HG03354 (cell line): ENCODE results near the gene KCNN3.

ENCODE experiments used
- ATAC-seq: cut with Tn5 transposase; IDR thresholded peaks from one replicate; pipeline ENCODE4 v1.9.1; 2021; ENCODE audit warnings: mild to moderate bottlenecking; ENCODE audit not compliant: unreplicated experiment, poor library complexity, severe bottlenecking

The KCNN3 gene

DNA sequence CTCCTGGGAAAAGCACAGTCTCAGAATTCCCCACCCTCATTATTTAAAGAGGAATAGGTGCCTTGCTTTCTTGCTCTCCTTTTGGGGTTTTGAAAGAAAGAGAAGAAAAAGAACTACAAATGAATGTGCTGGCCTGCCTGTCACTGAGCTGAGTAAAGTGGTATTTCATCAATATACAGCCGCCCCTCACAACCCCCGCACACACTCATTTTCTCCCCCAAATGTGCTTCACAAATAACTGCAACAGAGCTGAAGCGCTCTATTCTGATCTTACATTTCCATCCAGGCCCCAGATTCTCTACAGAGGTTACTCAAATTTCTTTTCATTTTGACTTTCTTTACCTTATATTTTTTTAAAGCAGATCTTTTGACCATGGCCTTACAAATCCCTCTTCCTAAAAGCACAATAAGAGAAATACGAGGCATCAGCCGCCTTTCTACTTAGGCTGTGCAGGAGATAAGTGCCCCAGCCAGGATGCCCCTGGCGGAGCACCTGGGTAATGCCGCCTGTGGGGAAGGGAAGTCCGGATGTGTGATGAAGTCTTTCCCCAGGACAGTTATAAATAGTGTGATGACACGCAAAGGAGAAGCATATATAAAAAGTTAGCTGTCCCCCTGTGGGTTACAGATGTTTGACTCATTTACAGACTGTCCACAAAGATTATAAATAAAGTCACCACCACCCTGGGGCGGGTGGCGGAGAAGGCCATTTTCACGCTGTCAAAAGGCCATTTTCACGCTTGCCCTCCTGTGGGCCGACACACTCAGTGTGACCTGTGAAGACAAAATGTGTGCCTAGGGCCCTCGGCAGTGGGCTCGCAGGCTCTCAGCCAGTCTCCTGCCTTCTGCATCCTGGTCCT lies 6.5 kb downstream of the KCNN3 start:
- ATAC-seq = no peak

GRCh38 chr1:154862907-154863306 lies 7.2 kb downstream of the KCNN3 start:
- ATAC-seq = no peak

GRCh38 chr1:154861607-154862094 lies 8.4 kb downstream of the KCNN3 start:
- ATAC-seq = no peak

- peak; percentile 71 for ATAC-seq
Observed at GRCh38 chr1:154860156-154860870, 9.8 kb downstream of the KCNN3 start.

GRCh38 chr1:154859786-154860155 lies 10.3 kb downstream of the KCNN3 start:
- ATAC-seq = peak; percentile 50

DNA sequence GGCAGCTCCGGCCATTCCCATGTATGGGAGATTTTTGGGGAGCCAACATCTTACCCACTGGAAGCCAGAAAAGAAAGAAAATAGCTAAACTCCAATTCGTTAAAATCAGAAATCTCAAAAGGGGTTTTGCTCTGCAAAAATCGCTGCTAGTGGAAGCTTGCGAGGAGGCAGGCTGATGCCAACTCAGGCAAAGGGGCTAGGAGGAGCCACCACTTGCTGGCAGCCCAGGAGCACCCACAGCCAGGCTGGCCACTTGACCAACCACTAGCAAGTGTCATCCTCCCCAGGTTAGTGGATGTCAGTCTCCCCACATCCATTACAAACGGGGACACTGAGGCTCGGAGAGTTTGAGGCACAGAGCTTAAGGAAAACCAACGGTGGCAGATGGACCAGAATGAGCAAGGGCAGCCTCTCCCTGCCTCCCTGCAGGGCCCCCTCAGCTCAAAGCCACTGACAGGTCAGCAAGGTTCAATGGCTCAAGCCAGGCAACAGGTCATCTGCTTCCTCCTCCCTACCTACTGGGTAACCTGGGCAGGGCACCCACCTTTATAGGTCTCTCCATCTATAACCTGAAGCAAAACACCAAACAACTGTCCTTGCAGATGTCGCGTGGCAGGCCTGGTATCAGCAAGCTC lies 10.8 kb downstream of the KCNN3 start:
- no peak for ATAC-seq

GRCh38 chr1:154857441-154858215 lies 12.5 kb downstream of the KCNN3 start:
- no peak for ATAC-seq

DNA sequence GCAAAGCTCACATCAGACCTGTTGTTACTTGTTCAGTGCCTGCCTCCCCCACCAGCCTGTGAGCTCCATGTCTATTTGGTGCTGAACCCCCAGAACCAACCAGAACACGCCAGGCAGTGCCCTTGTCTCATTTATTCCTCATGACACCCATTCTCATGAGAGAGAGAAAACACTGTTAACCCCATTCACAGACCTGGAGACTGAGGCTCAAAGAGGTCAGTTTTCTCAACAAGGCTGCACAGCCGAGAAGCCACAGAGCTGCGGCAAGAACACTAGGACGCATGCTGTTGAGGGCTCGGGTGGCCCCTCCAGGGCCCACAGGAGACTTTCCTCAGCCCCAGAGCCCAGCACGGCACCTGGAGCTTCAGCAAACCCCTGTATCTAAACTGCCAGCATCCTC lies 13.1 kb downstream of the KCNN3 start:
- no peak for ATAC-seq

- no peak for ATAC-seq
Observed at GRCh38 chr1:154856544-154856943, 13.5 kb downstream of the KCNN3 start.

GRCh38 chr1:154856049-154856448 lies 14.0 kb downstream of the KCNN3 start:
- no peak for ATAC-seq

DNA sequence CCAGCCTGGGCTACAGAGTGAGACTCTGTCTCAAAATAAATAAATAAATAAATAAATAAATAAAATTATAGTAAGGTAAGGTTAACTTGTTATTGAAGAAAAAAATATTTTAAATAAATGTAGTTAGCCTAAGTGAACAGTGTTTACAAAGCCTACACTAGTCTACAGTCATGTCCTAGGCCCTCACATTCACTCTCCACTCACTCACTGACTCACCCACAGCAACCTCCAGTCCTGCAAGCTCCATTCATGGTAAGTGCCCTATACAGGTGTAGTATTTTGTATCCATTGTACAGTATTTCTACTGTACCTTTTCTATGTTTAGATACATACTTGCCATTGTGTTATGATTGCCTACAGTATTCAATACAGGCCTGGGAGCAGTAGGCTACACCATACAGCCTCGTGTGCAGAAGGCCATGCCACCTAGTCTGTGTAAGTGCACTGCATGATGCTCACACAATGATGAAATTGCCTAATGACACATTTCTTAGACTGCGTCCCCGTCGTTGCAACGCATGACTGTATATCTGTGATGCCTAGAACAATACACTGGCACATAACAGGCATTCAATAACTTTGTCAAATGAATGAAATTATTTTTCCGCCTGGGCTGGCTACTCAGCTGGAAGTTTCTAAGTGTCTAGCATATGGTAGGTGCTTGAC lies 14.8 kb downstream of the KCNN3 start:
- ATAC-seq = no peak

DNA sequence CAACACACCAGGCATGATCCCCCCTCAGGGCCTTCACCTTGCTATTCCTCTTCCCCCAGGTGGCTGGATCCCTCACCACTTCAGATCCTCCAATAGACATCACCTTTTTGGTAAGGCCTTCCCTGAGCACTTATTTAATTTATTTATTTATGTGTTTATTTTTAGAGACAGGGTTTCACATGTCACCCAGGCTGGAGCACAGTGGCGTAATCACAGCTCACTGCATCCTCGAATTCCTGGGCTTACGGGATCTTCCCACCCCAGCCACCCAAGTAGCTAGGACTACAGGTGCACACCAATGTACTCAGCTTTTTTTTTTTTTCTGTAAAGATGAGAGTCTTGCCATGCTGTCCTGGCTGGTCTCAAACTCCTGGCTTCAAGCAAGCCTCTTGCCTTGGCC lies 17.2 kb downstream of the KCNN3 start:
- no peak for ATAC-seq

DNA sequence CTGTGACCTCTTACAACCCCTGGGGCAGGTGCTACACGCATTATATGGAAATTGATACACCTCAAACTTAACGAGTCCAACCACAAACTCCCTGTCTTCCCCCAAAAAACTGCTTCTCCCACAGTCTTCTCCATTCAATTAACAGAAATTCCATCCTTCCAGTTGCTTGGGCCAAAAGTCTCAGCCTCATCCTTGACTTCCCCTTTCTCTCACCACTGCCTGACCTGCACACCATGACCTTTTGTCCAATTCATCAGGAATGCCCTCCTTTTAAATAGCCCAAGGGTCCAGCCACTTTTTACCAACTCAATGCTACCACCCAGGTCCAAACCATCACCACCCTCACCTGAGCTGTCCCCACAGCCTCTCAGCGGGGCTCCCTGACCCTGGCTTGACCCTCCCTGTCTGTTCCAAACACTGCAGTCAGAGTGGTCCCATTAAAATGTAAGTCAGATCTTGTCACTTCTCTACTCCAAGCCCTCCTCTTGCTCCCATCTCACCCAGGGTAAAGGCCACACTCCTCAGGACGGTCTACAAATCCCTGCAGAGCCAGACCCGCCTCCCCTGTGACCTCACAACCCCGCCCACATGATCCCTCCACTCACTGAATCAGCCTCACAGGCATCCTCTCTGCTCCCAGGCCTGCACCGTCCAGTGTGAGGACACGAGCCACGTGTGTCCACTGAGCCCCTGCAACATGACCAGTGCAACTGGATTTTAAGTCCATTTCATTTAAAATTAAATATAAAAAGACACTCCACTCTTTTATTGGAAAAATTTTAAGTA lies 18.5 kb downstream of the KCNN3 start:
- no peak for ATAC-seq

DNA sequence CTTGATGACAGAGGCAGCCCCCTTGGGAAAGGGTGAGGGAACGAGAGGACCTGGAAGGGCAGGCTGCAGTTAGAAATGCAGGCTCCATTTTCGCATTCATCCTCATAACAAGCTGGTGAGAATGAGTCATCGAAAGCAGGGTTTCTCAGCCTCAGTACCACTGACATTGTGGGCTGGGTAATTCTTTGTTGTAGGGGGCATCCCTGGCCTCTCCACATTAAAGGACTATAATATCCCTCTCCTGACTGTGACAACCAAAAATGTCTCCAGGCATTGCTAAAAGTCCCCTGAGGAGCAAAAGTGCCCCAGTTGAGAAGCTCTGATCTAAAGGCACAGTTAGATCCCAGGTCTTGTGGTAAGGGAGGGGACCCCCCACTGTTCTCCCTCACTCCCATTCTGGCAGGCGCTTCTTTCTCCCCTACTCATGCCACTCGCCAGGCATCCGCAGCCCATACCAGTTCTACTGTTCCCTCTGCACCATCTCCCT lies 20.4 kb downstream of the KCNN3 start:
- no peak for ATAC-seq

DNA sequence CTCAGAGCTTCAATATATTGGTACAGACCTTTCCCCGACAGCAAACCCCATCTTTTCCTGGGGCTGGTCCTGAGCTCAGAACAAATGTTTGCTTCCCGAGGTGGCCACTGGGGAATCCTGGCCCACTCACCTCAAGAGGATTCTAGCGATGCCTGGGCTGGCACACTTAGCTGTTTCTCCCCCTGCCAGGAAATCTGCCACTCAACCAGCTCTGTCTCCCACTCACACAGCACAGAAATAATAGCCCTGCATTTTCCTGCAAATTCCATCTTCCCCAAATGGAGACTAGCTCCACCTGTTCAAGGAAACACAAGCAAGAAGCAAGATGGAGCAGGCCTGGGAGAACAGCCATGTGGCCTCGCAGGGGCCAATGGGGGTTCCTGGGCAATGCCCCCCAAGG lies 21.1 kb downstream of the KCNN3 start:
- ATAC-seq = no peak

DNA sequence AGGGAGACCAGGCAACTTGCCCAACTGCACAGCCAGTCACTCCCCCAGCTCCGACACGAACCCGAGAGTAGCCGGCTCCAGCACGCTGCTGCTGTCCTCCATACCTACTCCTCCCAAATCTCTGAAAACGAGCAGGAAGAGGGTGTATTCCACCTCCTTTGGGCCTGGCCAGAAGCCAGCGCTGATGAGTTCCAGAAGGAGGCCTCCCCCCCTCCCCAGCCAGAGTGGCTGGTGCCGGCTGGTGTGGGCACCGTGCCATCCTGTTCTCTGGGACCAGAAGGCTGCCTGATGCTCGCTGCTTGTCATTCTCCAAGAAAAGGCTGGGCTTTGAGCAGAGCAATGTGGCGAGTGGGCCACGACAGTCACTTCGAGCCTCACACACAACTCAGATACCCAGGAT lies 22.2 kb downstream of the KCNN3 start:
- ATAC-seq = no peak

GRCh38 chr1:154846565-154847442 lies 23.3 kb downstream of the KCNN3 start:
- no peak for ATAC-seq

DNA sequence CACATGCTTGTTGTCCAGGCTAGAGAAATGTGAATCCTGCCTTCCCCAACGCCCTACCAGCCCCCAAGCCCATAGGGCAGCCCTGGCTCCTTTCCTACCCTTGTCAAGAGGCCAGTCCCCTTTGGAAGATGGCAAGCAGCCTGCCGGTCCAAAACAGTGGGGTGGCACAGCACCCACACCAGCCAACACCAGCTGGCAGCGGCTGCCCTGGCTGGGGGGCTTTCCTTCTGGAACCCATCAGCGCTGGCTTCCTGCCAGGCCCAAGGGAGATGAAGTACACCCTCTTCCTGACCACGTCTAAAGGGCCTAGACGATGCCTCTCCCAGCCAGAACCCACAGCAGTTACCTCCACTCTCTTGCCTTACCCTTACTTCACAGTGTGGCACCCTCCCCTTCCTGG lies 24.2 kb downstream of the KCNN3 start:
- ATAC-seq = no peak
